HuH-7 (cell line): ENCODE data around the gene STT3B.
"Not testable (repeated sequence)": the region's sequence is repeated elsewhere in the genome, so short reads cannot be mapped to it uniquely, and the experiment has no call there.

Experiments used
- DNase-seq: peaks from one replicate; pipeline ENCODE4 v3.0.0; 2011; ENCODE audit warnings: low spot score

Gene STT3B

DNA sequence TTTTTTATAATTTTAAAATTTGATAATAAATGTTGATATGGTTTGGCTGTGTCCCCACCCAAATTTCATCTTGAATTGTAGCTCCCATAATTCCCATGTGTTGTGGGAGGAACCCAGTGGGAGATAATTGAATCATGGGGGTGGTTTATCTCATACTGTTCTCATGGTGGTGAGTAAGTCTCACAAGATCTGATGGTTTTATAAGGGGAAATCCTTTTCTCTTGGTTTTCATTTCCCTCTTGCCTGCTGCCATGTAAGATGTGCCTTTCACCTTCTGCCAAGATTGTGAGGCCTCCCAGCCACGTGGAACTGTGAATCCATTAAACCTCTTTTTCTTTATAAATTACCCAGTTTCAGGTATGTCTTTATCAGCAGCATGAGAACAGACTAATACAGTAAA lies 72.6 kb downstream of the STT3B start:
- not testable (repeated sequence) for DNase-seq

GRCh38 chr3:31606453-31606852 lies 73.7 kb downstream of the STT3B start:
- no peak for DNase-seq

GRCh38 chr3:31610700-31611275 lies 78.1 kb downstream of the STT3B start:
- peak; percentile 33 for DNase-seq

DNA sequence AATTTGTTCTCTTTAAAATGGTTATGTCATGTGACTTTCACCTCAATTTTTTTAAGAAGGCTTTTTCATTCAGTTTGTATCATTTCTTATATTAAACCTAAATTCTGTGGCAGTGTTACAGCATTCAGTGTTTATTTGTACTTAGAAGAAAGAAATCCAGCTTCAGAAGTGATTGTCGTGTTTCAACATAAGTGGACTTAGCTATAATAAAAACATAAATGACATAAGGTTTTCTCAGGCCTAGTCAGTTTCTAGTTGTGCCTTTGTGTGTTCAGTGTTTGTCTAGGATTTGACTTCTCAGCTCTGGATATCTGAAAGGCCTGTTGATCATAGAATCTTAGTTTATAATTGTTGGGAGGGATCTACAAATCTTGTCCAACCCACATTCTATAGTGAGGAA lies 80.5 kb downstream of the STT3B start:
- DNase-seq = peak; percentile 8

DNA sequence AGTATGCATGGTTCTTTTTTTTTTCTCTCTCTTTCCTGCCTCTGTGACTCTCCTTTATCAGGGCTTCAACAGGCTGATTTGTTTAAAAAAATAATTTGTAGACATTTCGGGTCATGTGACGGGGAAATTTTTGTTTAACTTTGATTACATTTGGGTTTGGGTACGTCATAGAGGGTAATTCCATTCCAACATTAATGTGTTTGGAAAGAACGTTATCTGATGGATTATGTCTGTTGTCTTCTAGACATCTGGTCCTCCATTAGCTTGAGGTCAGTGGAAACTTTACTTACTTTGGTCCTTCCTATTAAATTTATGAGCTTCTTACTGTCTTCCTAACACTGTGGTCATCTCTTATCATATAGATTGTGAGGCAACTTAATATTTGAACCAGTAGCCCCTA lies 80.9 kb downstream of the STT3B start:
- DNase-seq = no peak

GRCh38 chr3:31614162-31614921 lies 81.6 kb downstream of the STT3B start:
- DNase-seq = no peak

DNA sequence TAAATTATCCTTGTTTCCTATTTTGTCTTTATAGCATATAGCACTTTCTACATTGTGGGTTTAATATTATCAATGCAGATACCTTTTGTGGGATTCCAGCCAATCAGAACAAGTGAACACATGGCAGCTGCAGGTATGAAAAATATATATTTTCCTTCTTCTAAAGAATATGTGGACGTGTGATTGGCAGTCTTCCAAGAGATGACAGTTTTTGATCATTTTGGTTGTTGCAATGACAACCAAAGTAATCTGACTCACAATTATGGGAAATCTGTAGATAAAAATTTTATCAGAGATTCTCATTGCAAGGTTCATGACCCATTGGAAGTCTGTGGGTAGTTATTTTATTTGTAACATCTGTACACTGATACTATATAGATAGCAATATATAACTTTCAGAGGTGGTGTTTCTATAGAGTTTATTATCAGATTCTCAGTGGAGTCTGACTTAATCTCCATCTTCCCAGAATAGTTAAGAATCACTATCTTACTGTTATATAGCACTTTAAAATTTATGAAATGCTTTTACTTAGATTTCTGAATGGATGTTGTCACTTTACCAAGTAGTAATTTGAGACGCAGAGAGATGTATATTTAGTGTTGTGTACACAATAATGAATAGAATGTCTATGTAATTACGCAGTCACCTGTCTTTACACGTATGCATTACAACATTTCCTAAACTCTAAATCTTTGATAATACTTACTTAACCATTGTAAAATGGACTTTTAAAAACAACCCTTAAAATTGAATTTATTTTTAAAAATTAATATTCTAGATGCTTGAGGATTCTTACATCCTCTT lies 82.5 kb downstream of the STT3B start:
- DNase-seq = no peak

- DNase-seq = no peak
Observed at GRCh38 chr3:31616711-31617110, 84.0 kb downstream of the STT3B start.

GRCh38 chr3:31620656-31621055 lies 87.9 kb downstream of the STT3B start:
- DNase-seq = no peak

DNA sequence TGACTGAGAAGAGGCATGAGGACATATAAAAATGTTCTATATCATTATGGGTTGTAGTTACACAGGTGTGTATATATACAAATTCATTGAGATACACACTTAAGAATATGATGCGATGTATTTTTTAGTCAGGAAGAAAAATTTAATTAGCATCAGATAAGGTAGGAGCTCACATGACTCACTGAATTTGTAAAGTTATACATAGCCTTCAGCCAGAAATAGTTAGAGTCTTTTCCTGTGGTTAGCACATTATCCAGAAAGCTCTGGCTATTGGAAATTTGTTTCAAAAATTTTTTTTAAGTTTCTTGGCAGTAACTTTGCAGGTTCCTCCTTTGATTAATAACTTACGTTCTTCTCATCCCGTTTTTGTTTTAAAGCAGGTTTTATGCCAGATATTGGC lies 88.6 kb downstream of the STT3B start:
- no peak for DNase-seq

- DNase-seq = no peak
Observed at GRCh38 chr3:31622636-31623288, 90.0 kb downstream of the STT3B start.

DNA sequence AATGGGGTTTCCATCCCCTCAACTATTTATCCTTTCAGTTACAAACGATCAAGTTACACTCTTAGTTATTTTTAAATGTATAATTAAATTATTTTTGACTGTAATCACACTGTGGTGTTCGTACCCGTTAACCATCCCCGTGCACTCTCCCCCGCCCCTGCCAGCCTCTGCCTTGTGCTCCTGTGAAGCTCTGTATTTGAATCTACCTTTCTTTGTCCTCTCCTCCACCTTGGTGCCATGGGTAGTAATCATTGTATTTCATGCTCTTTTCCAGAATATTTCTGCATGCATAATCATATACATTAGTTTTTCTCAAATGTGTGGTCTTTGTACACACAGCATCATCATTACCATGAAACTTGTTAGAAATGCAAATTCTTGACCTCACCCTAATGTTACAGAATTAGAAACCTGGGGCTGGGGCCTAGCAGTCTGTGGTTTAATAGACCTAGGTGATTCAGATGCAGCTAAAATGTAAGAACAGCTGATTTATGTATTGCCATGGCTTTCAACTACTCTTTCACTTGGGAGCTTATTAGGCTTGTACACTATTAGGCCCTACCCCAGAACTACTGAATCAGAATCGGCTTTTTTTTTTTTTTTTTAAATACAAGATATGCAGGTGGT lies 91.5 kb downstream of the STT3B start:
- no peak for DNase-seq

- no peak for DNase-seq
Observed at GRCh38 chr3:31625358-31625757, 92.6 kb downstream of the STT3B start.

GRCh38 chr3:31629054-31629453 lies 96.3 kb downstream of the STT3B start:
- no peak for DNase-seq

GRCh38 chr3:31634476-31634875 lies 101.8 kb downstream of the STT3B start:
- no peak for DNase-seq

DNA sequence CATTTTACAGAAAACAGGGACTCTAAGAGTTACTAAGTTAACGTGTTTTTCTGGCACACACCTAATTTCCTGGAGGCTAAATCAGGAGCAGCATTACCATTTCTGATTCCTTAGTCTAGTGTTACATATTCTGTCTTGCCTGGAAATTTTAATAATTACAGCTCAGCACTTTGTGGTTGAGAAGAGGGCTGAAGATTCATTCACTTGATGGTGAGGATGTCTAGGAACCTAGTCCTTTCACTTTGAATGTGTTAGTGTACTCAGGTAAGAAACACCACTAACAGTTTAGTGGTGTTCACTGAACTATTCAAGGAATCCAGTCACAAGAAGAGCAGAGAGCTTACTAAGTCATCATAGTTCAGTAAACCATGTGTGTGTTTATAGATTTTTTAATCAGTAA lies 102.8 kb downstream of the STT3B start:
- DNase-seq = no peak

GRCh38 chr3:31636049-31636448 lies 103.3 kb downstream of the STT3B start:
- DNase-seq = no peak

GRCh38 chr3:31636694-31637442 lies 104.1 kb downstream of the STT3B start:
- DNase-seq = no peak

GRCh38 chr3:31639828-31640227 lies 107.1 kb downstream of the STT3B start:
- DNase-seq = no peak

GRCh38 chr3:31645256-31645655 lies 112.5 kb downstream of the STT3B start:
- no peak for DNase-seq

DNA sequence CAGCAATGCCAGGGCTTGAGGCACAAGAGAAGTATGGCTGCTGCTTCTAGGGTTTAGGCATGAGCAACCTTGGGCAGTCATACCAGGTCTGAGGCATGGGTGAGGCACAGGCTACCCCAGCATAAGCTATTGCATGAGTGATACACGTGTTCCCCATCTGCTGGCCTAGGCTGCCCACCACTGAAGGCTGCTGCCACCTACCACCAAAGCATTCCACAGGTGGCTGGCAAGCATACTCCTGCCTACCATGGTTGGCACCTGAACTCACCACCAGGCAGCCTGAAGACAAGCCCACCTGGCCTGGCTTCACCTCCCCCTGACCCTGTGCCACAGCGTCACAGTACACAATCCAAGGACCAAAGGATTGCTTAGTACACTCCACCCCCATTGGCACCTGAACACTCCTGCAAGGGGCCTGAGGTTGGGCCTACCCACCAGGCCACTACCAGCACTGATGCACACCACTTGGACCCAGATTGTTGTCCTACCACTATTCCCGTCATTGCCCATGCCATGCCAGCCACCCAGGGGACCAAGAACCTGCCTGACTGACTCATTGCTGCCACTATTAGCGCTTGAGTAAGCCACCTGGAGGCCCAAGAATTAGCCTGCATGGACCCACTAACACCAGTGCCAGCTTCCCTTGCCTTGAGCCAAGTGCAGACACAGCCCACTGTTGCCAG lies 115.7 kb downstream of the STT3B start:
- DNase-seq = no peak
